GM19463 (cell line): ENCODE data around the gene GCSAM.

Source experiments
- ATAC-seq: cut with Tn5 transposase; IDR thresholded peaks from one replicate; pipeline ENCODE4 v1.9.1; 2021; ENCODE audit warnings: mild to moderate bottlenecking, moderate library complexity; ENCODE audit not compliant: unreplicated experiment

The GCSAM gene

DNA sequence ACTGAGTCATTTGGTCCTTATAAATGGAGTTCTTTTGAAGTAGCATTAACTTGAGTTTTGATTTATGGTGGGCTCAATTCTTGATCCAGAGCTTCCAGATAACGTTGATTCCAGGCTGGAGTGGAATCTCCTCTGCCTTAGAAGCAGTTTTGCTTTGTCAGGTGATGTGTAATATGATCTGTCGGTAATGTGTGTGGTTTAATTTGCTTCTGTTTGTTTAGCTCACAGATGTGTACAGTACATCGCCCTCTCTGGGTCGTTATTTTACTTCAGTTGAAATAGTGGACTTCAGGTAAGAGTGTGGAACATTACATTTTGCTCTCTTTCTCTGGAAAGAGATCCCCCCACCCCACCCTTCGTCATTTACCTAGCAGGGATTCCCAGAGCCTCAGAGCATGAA is 23.7 kb downstream of the GCSAM start:
- ATAC-seq: no peak

DNA sequence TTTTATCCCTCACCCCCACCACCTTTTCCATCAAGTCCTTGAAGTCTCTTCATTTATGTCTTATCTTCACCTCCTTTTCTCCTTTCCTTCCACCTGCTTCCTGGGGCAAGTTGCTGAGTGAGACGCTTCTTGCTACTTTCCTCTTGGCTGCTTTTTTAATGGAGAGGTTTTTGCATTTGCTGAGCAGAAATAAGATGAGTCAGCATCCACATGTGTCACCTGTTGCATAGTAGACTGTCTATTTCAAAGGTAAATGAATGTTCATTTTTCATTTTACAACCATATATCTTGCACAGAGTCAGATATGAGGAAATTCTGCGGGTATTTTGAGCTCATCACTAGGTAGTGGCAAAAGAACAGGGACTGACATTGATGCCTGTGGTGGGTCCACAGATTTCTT is 28.3 kb downstream of the GCSAM start:
- ATAC-seq: no peak

DNA sequence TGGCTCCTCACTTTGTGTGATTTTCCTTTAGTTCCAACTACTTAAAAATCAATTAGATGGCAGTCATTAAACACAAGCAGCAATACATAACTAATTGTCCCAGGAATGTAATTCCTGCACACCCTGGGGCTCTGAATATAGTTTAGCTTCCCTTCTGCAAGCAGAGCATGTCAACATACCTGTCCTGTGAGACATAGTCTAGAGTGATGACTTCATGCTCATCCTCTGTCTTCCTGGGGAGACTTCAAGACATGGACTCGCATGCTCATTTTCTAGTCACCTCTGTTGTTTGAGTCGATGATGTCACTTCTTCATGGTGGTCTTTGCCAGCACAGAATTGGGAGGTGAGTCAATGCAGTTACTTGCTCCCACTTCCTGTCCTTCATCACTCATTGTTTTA is 31.1 kb downstream of the GCSAM start:
- ATAC-seq: no peak

DNA sequence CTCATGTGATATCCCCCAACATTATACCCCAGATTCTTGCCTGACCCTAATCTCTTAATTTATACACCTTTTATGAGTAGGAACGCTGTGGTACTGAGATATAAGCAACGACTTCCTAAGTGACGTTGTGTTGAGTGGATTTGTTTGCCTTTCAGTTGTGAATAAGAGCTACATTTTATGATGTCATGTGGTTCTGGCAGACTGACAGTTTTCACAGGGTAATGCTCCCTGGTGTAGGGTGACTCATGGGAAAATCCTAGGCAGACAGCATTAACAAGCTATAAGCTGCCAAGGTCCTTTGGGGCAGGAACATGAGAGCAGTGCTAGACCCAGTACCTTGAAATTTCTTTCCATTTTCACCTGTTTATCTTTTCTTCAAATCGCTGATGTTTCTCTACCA is 35.7 kb downstream of the GCSAM start:
- peak; percentile 67 for ATAC-seq

- no peak for ATAC-seq
Observed at GRCh38 chr3:112096176-112096575, 36.9 kb downstream of the GCSAM start.

DNA sequence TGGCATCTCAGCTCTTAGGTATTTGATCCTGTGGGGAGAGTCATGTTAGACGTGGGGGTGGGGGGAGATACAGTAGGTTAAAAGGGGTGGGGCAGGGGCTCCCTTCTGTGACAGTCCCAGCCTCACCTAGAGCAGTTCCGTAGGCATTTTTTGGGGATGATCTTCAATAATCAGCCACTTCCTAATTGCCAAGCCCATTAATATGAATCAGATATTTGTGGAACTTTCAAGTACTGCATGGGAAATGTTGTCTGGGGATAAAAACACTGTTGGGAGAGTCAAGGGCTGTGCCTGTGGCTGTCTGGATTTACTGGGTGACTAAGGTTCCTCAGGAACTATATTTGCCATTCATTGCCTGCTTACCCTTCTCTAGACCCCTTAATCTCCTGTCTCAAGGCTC is 37.3 kb downstream of the GCSAM start:
- no peak for ATAC-seq

- ATAC-seq: no peak
Observed at GRCh38 chr3:112093180-112093522, 39.9 kb downstream of the GCSAM start.

DNA sequence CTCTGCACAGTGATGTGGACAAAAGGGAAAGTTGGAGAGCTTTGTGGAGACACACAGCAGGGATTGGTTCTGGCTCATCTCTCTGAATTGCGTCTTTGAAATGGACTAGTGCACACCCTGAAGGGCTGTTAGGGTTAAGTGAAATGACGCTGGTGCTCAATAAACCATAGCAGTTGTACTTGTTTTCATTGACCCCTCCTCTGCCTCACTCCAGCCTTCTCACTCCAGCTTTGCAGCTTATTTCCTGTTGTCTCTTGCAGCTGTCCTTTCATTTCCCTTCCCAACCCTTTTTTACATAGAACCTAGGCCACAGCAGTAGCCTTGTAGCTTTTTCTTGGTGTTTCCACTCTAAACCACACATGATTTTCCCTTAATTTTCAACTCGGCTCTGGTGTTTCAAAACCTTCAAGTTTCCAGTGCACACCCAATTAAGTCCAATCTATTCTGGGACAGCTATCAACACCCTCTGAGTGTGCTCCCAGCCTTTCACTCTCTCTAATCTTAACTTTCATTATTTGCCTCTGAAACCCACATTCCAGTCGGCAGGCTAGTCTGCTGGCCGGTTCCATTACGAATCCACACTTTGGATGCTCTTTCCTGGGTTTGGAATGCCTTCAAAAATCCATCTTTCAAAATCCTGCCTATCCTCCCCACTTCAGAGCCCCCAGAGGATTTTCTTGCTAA is 40.4 kb downstream of the GCSAM start:
- ATAC-seq: no peak

DNA sequence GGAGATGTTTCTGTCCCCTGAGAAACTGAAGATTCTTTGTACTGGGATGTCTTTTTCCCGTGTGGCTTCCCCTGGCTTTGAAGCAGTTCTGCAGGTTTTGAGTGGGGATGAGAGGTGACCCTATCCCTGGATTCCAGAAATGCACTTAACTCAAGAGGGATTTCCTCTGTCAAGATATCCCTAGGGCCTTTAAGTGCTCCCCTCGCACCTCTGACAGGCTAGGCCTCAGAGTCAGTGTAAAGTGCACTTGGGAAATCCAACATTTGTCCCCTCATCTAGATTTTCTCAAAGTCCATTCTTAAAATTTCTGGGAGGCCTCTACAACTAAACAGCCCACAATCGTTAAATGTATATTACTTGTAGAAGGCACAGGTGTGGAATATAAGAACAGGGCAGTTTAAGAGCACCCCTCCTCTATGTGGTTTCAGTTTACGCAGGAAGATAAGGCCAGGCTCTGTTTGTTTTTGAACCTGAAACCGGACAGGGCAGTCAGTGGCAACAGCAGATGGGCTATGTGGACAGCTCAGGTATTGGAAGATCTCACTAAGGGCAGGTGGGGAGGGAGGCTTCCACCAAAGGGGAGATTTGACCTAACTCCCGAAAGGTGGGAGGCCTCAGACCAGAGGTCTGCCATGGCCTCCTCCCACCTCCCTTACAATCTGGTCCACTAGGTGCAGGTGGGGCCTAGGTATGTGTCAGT is 42.0 kb downstream of the GCSAM start:
- no peak for ATAC-seq

DNA sequence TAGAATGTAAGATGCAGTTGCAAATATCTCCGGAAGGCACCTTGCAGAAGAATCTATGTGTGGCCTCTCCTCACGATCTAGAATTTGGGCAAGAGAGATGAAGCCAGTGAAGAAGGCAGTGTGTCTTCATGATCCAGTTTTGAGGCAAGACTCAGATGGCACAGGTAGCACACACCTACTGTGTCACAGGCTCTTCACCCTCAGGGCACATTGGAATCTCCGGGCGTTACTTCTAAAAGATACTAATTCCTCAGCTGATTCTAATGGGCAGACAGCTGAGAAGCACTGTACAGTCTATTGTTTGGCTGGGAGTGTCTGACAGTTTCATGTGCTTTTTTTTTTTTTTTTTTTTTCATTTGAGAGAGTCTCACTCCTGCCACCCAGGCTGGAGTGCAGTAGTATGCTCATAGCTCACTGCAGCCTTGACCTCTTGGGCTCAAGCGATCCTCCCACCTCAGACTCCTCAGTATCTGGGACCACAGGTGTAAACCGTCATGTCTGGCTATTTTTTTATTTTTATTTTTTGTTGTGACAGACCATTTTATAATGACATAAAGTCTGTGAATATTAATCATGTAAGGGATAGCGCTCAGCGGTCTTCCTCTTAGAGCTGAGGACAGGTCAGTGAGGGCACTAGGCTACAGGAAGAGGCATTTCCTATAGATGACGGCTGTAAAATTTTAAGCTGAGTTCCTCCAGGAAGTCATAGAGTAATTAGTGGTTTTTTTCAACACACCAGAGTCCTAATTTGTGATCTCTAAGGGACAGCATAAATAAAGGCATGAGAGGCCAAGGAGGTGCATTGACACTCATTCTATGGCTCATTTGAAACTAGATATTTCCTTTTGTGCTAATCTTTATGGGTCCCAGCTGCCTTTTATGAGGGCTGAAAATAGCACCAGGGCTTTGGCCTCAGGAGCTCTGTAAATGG is 42.8 kb downstream of the GCSAM start:
- no peak for ATAC-seq

DNA sequence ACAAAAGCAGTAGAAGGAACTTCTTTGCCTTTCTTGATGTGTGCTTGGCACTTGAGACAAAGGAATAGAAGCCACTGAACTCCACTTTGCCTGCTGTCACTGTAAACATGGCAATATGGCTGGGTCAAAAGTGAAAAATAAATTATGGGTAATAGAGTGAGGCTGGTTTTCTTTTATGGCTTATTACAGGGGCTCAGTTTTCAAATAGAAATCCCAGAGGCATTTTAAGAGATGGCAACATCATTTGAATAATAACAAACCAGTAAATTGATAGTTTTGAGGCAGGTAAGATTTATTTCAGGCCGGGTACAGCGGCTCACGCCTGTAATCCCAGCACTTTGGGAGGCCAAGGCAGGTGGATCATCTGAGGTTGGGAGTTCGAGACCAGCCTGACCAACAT is 44.1 kb downstream of the GCSAM start:
- ATAC-seq: no peak

GRCh38 chr3:112087746-112088145 is 45.3 kb downstream of the GCSAM start:
- ATAC-seq: no peak

DNA sequence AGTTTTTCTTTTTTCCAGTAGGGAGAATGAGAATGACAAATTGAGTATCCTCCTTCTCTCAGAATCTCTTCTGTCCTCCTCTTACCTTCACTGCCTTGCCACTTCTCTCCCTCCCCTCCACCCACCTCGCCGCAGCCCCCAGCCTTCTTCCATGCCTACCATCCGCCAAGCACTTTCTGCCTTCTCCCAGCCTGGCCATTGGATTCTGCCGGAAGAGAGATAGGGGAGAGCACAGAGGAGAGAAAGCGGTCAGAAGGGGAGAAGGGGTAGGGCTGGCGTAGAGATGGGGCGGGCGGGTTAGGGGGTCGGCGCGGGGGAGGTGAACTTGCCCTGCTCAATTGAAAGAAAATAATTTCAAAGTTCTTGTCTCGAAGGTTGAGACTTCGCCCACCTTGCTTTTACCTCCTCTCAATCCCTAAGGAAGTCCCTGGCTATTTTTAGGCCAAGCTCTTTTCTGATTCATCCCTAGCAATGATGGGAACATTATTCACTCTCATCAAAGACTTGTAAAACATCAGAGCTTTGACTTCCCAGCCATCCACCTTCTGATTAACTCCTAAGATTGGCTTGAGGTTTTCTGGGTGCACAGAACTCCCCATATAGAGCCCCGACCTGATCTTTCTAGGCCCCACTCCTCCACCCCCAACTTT is 46.0 kb downstream of the GCSAM start:
- no peak for ATAC-seq

DNA sequence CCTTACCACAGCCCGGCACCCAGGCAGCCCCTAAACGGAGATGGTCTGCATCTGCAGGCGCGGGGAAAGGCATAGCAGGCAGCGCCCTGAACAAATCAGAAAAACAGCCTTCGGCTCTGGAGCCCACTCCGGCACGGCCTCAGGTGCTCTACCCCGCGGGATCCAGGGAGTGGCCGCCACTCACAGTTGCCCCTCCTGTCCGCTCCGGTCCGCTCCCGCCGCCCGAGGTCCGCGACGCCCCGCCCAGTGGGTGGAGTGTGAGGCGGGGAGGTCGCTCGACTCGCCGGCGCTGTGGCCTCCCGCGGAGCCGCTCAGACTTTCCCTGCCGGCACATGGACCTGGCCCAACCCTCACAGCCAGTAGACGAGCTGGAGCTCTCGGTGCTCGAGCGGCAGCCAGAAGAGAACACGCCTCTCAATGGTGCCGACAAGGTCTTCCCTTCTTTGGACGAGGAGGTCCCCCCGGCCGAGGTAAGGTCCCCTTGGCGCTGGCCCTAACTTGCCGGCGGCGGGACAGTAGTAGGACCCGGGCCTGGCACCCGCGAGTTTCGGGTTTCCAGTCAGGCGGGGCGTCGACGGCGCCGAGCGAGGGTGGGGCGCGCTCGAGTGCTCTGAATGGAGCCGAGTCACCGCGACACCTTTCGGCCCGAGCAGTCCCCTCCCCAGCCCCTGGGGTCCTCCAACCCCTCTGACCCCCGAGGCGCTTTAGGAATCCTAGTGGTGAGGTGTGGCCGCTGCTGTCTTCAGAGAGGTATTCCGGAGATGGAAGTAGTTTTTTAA is 46.8 kb downstream of the GCSAM start, which contains the start of gene C3orf52:
Gene C3orf52 (plus strand): TSS at position 314 of the 779 bp plus-strand sequence. CDS start 19 bp downstream, at position 333.
- peak; percentile 89 for ATAC-seq

DNA sequence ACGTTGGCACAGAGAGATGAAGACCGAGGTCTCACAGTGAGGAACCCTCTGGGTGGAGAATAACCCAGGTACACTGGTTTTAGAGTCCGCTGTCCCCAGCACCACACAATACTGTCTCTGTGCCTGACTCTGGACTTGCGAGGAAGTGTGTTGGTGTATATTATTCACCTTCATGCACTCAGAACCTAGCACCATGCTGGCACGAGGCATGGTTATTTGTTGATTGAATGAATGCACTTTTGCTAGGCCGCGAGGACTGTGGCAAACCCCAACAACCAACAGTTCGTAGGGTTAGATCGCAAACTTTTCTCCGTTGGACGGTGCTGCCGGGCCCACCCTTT is 47.3 kb downstream of the GCSAM start:
- peak; percentile 2 for ATAC-seq

DNA sequence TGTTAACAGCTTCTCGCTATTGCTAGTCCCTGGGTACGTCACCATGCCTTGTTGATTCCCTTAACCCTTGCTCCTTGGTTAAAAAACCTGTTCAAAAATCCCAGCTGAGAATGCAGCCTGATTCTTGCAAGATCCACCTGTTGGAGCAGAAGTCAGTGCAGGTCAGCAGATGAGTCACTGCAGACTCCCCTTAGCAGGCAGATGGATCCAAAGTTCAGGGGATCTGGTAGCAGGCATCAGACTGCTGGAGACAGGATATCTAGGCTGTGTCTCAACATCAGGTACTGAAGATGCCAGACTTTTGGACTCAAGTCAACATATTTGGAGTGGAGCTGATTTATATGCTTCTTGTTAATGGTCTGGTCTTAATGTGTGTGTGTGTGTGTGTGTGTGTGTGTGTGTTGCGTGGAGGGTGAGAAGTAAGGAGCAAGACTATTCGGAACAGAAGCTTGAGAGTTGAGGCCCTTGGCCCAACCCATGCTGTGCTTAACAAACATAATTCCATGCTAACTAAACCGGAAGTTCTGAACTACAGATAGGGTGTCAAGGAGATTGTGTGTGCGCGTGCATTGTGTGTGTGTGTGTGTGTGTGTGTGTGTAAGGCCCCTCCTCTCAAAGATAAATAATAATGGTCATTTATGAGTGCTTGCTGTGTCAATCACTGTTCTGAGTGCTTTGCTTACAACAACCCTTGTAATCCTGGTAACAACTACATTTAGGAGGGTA is 47.9 kb downstream of the GCSAM start:
- ATAC-seq: no peak

- ATAC-seq: no peak
Observed at GRCh38 chr3:112083239-112083638, 49.8 kb downstream of the GCSAM start.

- no peak for ATAC-seq
Observed at GRCh38 chr3:112078125-112079083, 54.6 kb downstream of the GCSAM start.
